CD4-positive, alpha-beta T cell treated with Interleukin-4 for 4 hours (primary cell): ENCODE results near the gene CTNNA3.

Source experiments
- DNase-seq: peaks from one replicate; pipeline ENCODE4 v3.0.0-alpha.2; 2020

The CTNNA3 gene

DNA sequence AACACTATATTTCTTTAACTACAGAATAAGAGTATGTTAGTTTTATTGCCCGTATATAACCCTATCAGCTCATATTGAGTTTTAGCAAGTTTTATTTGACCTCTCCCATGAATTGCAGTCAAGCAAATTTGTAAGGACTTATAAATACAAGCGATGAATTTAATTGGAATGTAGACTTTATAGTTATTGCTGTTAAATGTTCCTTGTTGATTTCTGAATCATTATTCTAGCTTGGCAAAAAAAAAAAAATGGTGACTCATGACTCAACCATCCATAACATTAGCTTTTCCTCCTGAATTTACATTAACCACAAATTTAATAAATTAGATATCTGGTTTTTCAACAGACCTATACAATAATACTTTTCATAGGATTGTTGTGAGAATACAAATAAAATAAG lies 1104.1 kb downstream of the CTNNA3 start:
- no peak for DNase-seq

DNA sequence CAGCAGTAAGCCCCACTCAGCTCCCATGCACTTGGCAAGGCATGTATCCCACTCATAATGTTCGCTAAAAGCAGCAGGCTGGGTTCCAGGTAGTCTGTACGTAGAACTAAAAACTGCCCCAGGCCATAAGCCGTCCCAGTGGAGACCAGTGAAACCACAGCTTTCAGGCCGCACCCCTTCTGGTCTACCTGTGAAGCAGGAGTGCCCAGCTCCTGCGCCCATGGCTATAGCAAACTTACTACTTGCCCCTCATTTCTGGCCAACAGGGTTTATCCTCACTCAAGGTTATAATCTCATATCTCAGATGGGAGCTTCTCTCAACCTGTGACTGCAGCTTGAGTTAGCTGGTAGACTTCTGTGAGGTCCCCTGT lies 1108.3 kb downstream of the CTNNA3 start:
- no peak for DNase-seq

DNA sequence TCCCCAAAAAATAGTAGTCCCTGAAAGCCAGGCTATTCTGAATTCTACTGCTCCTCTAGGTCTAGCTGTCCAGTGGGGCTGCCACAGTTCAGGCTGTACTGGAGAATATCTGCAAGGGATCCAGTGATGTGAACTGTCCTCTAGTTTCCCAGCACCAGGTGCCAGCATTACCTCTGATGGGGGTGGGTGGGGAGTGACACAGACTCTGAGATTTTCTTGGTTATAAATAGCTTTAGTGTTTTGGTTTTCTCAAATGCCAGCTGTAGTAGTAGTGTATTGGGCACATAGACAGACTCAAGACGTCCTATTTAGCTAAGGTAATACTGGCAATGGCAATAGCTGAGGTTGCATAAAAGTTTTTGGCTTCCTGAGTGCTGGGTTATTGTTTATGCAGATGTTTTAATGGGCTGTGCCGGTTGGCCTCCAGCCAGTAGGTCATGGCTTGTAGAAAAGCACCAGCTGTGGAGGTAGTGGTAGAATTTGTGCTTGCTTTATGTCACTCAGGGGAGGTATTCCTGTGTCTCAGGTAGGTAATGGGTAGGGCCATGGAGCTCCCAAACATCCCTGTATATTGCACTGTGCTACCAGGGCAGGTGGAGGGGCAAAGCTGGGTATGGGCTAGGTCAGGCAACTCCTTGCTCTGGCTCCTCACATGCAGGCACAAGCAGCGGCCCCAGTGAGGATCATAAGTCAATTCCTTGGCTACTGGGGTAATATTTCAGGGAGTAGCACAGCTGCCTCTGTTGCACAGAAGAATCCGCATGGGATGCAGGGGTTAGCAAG lies 1108.9 kb downstream of the CTNNA3 start:
- no peak for DNase-seq

DNA sequence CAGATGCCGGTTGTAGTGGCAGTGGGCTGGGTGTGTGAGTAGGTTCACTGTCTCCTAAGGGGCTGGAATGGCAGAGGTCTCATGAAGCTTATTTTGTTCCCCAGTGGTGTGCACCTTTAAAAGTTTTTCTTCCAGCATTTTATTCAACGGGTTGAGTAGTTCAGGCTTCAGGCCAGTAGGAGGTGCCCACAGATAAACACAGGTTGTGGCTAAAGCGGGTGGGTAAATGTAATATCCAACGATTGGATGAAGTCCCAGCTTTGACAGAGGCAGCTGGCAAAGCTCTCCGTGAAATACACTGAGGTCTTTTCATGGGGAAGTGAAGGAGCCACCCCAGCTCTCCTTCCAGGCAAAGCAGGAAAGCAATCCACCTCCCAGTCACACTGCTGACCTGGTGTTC lies 1109.9 kb downstream of the CTNNA3 start:
- no peak for DNase-seq

DNA sequence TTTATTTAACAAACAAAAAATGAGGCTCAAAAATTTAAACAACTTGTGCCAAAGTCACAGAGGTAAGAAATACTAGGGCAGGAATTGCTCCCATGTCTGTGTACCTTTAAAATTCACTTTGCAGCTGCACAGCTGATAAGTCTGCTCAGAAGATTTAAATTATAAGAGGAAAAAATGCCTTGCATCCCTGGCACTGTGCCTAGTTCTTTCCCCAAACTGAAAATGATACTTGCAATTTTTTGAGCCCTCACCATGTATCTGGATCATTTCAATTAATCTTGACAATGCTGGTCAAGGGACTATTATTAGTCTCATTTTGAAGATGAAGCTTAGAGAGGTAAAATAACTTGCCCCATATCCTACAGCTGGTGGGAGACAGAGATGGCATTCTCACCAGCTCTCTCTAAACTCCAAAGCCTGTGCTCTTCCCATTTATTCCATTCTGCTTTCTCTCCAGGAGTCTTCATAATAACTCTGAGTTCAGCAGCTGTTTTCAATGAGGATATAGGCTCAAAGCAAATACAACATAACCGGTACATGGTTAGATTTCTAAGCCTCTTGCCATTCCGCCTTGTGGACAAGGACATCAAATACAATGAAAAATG lies 1120.6 kb downstream of the CTNNA3 start:
- no peak for DNase-seq

DNA sequence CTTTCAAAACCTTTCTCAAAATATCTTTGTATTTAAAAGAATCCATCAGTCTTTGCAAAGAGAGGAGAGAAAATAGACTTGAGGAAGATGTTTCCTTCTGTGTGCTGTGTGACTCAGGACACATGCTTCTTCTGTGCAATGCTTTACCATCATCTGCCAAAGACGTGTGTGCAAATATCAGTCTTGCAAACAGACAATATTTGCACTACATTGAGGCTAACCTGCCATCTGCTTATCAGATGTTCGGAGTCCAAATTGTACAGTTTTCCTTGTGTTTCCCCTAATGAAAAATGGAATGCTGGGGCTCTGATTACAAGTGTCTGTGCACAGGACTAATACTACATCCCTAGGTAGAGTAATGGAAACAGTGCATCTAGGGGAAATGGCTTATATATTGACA lies 1123.3 kb downstream of the CTNNA3 start:
- DNase-seq, result no peak

DNA sequence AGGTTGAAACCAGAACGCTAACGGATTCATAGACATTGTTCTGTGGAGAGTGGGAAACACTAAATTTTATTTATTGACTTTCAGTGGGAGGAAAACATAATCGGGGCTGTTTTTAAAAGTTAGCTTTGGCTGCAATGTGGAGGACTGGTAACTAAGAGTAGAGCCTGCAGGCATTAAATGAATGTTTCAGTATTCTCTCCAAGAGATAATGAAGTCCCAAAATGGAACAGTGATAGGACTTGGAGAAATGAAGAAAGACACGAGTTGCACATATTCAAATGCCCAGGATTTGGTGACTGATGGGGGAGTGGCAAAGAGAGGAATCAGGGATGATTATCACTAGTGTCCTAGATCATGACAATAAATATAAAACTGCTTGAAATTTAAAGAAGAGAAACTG lies 1130.0 kb downstream of the CTNNA3 start:
- DNase-seq, result no peak

DNA sequence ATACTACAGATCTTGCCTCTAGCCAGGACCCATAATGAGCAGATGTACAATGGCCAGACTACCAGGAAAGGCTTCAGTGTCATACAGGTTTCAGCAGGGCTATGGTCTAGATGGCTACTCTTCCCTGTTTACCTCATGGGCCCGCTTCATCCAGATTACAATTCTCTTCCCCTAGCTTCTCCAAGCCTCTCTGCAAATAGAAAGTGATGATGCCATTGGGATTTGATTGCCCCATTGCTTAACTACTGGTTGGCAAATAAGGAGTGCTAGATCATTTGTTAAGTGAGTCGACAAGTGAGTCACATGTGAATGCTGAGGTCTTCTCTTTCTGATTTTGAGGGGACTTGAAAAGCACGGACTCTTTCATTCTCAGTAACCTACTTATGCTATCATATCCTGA lies 1131.7 kb downstream of the CTNNA3 start:
- no peak for DNase-seq

DNA sequence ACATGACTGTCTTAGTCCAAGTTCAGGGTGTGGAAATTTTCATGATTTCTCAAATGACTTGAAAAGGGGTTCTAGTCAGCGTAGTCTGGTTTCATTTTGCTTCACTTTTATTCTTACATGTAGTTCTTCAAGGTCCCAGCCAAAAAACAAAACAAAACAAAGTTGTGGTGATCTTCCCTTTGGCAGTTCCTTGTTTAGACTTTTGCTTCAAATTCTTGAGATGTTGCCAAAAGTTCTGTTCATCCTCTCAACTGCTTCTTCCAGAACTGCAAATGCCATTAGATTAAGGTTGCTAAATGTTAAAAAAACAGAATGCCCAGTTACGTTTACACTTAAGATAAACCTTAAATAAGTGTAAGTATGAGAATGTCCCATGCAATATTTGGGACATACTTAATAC lies 1140.9 kb downstream of the CTNNA3 start:
- DNase-seq, result no peak

DNA sequence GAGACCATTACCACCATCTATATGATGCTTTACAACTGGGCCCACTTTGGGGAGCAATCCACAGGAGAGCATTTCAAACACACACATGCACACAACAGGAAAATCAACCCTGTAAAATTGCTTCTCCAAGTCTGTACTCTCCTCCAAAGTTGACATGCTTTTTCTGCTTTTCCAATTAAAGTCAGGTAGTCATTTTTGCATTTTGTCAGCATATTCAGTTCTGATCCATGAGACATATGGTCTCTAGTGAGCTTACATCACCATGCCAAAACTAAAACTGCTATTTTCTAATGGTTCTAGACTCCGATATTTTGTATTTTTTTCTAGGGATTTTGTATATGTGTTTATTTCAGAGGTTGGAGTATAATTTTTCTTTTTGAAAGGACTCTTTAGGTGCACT lies 1143.7 kb downstream of the CTNNA3 start:
- DNase-seq, result no peak

DNA sequence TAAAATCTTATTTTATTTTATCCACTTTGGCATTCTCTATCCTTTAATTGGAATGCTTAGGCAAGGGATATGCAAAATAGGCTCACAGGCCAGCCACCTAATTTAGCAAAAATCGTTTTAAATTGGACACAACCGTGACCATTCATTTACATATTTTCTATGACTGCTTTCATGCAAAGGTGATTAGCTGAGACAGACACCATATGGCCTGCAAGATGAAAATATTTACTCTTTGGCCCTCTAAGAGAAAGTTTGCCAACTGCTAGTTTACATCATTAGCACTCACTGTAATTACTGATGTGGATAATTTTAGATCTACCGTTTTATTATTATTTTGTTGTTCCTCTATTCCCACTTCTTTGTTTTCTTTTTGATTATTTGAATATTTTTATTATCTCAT lies 1145.6 kb downstream of the CTNNA3 start:
- no peak for DNase-seq

DNA sequence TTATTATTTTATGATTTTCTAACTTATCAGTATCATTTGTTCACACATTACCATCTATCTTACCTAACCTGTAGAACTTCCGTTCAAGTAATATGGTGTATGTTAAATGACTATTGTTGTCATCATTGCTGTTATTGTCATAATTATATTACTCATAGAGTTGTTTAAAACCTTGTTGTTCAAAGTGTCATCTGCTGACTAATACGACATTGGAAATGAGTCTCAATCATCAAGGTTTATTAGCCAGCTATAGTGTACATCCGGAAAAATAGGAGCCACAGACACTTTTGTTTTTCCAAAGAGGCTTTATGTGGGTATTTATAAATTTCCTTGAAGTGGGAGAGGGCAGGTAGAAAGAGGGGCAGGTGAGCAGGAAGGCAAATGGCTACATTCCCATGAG lies 1157.1 kb downstream of the CTNNA3 start:
- no peak for DNase-seq

DNA sequence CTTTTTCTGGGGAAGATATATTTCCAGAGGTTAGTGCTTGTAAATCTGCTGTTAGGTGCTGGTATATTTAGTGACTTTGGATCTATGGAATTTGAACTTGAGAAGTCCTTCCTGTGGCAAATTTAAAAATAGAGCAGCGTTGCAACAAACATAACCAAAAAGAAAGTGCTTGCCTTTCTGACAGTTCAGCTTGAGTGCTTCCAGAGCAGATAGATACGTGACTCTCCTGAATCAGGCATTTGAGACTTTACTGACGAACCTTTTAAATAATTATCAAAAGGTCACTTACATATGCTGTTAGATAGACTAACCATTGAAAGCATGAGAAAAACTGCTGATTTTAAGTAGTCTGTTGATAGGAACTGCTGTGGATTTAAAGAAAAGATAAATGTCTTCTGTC lies 1157.6 kb downstream of the CTNNA3 start:
- no peak for DNase-seq

DNA sequence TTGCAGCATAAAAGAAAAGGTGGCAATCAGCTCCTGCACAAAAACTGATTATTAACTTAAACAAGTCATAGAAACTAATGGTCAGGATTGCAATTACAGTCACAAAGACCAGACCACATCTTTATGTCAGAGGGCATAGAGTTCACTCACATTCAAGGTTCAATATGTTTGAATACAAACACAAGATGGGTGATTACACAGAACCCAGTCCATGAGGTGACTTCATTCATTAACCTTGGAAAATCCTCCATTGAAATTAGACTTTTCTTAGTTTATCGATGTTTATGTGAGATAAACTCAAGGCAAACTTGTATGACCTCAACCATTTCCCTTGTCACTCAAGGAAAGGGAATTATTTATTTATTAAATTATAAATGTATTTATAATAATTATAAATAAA lies 1158.8 kb downstream of the CTNNA3 start:
- no peak for DNase-seq

DNA sequence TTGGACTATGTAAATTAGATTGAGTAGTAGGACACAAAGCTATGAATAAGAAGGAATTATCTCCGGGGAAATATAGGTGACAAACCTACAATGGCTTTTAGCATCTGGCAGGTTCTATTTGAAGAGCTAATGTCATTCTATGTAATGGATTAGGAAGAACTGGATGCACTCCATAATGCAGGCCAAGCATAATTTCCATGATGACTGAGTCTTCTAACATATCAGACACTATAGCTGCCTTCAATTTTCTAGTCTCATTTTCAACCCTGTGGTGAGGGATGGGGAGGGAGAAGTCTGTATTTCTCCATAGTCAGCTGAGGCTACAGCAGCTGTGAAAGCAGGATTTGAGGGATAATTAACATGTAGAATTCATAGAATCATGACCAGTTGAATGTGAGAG lies 1160.6 kb downstream of the CTNNA3 start:
- DNase-seq, result no peak

DNA sequence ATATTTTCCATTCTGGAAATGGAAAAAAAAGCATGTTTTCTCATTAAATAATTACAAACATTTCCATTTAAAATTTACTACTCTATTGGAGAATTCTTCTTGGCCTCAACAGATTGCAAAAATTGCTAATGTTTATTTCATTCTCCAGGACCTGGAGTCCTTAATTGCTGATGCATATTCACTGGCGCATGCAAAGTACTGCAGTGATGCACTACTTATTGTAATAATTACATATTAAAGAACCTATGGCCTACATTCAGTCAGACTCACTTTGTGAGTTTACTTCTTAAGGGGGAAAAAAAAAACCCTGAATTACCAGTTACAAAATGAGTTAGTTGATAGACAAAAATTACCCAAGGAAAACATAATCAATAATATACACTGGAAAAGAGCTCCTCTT lies 1161.1 kb downstream of the CTNNA3 start:
- DNase-seq, result no peak

DNA sequence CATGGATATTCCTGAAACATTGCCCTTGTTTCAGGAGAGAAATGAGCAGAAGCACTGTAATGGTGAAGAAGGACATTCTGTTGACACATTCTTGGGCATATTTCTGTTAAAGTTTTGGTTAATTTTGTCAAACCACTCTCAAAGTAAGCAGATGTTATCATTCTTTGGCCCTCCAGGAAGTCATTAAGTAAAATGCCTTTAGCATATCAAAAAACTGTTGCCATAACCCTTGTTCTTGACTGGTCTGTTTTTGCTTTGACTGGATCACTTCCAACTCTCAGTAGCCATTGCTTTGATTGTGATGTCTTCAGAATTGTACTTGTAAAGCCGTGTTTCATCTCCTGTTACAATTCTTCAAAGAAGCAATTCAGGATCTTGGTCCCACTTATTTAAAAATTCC lies 1174.5 kb downstream of the CTNNA3 start:
- DNase-seq, result no peak

DNA sequence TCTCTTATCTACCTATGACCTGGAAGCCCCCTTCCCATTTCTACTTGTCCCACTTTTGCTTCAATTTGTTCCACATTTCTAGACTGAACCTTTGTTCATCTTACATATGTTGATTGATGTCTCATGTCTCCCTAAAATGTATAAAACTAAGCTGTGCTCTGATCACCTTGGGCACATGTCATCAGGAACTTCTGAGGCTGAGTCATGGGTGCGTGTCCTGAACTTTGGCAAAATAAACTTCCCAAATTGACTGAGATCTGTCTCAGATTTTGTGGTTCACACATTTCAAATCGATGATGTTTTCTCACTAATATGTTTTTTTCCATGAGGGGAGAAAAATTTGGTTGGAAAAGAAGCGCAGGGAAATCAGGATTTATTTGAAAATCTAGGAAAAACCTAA lies 1176.4 kb downstream of the CTNNA3 start:
- no peak for DNase-seq

DNA sequence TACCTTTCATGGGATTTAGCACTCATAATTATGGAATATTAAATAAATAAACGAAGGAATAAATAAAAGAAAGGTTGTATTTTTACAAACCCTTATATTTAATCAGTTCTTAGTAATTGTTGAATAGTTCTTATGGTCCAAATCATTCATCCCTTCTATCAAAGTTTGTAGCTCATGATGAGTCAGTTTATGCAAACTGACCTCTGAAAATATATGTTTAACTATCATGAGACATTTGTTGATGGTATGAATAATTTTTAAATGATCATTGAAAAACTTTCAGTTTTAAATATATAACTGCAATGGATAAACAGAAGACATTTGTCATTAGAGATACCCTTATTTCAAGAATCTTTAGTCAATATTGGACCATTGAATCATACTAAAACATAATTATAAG lies 1181.3 kb downstream of the CTNNA3 start:
- DNase-seq, result no peak

DNA sequence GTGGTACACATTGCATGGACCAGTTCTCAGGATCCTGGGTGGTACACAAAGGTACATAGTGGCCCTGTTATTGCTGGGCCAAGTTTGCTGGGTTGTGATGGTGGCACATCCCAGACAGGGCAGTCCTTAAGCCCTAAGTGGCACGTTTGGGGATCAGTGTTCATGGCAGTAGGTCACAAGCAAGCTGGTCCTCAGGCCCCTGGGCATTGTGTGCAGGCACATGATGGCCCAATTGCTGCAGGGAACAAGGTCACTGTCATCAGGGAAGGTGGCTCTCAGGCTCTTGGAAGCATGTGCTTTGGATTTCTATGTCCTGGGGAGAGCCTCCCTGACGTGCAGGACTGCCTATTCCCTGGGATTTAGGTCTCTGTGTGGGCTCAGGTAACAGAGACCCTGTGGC lies 1182.5 kb downstream of the CTNNA3 start:
- no peak for DNase-seq

DNA sequence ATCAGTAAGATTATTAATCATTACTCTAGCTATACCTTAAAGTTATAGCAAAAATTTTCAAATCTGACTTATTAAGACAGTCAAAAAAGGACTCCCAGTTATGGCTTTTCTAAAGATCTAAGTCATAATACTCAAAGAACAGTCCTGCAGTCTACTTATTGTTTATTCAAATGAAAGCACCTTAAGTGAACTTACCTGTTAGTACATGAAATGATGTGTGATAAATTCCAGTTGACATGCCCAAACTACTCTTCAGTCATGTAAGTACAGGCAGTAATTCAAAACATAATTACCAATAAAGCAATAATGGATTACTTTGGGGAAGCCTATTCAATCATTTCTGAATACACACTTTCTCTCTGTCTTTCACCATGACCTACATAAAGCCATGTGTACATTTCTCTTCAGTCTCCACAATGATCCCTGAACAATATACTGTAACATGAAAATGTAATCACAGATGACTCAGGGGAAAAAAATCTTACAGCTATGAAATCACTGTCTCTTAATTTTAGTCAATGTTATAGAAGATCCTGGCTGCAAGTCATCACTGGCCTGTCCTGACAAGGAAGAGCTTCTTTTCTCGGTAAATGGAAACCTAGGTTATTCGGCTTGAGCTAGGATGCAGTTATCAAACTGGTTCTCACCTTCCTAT lies 1190.9 kb downstream of the CTNNA3 start:
- DNase-seq, result no peak

DNA sequence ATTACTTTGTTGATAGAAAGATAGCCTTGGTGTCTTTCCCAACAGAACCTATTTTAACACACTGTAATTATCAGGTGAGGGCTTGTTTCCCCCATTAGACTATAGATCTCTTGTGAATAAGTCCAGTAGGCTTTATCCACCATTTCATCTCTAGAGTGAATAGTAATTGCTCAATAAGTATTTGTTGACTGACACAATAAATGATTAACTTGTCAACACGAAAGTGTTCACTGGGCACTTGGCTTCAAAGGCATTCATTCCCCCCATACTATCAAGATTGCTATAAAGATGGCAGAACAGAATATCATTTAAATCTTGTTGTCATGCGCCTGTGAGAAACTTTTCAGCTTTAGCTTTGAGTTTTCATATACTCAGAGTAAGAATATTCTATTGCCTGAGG lies 1194.6 kb downstream of the CTNNA3 start:
- DNase-seq, result no peak

DNA sequence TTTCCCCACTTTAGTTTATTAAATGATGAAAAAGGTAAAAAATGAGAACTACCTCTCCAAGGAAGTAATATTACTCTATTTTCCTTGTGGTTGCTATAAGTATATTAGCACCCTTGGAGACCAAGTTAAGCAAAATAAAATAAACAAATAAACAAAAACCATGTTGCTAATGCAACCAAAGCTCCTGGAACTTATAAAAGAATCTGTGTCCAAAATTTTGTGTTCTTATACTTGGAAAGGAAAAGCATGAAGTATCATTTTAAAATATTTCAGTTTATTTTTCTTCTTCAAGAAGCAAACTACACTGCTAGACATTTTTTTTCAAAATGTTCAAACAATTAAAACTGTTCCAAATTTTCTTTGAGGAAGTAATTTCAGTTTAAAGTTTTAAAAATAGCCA lies 1212.0 kb downstream of the CTNNA3 start:
- DNase-seq, result no peak

DNA sequence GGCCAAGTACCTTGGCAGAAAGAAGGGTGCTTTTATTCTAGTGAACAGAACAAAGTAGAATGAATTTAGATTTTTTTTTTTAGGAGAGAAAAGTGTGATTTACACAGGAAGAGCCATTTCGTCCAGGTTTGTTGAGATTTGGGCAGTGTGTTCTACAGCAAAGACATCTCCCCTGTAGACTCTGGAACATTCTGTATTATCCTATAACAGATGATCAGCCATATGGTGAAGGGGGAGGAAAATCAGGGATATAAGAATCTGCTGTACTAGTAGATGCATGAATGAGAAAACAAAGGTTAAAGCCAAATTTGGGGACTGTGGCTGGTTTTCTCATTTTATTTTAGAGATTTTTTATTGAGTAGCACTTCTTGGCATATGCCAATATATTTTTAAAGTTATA lies 1223.8 kb downstream of the CTNNA3 start:
- DNase-seq, result no peak

DNA sequence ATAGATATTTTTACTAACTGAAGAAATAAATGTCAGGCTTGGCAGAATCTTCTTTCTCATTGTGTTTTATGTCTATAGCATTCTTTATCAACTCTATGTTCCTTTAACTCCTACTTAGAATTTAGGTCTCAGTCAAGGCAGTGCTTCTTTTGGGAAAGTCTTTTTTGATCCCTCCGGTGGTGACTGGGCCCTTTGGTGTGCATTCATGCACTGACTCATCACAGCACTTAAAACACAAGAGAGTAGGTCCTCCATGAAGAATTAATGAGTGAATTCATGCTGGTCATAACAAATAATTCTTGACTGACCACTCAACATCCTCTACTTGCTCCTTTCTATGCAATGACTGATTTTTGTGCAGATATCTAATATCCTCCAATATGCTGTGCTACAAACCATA lies 1229.0 kb downstream of the CTNNA3 start:
- DNase-seq, result no peak
